ENCODE results near the gene C9.
"Not testable (repeated sequence)": the region's sequence is repeated elsewhere in the genome, so short reads cannot be mapped to it uniquely, and the experiment has no call there.

C9 gene

DNA sequence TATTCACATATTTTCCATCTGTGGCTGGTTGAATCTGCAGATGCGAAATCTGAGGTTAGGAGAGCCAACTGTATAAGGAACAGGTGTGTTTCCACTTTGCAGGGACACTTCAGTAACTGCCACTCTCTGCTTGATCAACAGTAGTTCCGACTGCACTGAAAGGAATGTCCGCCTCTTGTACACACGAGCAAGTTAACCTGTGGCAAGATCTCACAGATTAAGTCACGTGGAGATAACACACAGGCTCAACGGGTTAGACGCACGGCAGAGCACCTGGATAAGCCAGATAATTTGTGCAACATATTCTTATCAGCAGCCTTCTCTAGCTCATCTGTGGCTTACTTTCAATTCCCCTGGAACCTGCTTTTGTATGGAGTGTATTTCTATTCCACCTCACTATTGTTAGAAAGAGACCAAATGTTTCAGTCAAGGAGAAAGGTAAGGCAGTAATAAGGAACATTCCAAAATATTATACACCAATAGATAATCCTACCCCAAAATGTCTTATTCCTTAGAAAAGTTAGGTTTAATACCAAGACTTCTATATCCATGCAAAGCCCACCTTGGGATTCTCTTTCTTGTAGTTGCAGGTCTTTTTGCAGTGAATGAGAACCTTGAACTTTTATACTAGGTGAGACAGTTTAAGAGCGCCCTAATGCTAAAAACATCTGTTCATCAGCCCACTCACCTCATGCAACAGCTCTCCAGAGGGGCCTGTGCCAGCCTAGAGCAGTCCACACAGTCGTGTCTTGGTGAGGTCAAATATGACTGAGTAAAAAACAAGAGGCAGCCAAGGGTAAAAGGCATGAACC, 6.5 kb upstream of the C9 start:
- DNase-seq: no peak

DNA sequence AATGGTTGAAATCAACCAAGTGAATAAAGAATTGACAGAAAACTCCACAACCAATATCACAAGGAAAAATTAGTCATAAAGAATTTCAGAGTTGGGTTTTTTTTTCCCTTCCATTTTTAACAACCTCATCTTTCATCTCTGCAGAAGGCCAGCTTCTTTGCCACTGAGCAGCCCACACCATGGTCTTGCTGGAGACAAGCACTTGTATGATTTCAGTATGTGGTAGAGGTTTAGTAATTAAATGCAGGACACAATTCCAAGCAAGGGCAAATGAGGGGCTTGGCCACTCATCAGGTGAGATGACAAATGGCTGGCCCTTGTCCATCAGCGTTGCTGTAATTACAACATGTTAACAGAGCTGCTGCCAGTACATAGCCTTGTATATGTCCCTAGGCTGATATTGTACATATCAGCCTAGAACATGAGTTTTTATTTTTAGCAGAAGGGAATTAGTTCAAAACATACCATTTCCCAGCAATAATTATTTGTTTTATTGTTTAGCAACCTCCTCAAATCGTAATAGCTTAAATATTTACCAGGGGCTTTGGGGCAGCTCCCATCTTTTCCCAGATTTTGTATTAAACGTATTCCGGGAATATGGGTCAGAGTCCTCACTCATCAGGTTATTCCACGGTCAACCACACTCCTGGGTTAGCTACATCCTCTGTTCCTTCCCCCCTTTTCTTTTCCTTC, 5.0 kb upstream of the C9 start:
- no peak for DNase-seq

DNA sequence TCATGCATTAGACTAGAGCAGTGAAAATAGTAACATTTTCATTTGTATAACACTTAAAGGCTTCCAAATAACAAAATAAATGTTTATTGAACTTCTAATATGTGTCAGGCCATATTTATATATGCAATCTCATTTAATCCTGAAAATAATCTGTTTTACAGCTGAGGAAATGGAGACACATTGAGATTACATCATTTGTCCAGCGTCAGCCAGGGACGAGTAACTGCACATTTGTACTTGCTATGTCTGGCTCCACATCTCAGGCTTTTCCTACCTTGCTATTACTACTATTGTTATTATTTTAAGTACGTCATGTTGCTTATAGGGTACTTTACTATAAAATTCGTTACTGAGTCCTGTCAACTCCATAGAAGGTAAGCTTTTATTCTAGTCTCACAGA, 3.8 kb upstream of the C9 start:
- no peak for DNase-seq

DNA sequence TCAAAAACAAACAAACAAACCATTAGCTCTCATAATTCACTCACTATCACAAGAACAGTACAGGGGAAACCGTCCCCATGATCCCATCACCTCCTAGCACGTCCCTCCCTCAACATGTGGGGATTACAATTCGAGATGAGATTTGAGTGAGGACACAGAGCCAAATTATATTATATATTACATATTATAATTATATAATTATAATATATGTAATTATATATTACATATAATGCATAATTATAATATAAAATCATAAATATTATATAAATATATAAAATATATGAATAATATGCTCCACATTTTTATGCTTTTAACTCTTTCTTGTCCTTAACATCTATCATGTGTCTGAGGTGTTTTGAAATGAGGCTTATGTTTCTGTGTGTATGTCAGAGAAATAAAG, 3.4 kb upstream of the C9 start:
- DNase-seq: no peak

- no peak for DNase-seq
Observed at GRCh38 chr5:39363217-39363616, 1.1 kb downstream of the C9 start.

GRCh38 chr5:39362646-39363045, 1.6 kb downstream of the C9 start:
- DNase-seq: no peak

GRCh38 chr5:39361306-39361705, 3.0 kb downstream of the C9 start:
- no peak for DNase-seq

GRCh38 chr5:39360471-39361111, 3.7 kb downstream of the C9 start:
- no peak for DNase-seq

GRCh38 chr5:39356263-39356662, 8.0 kb downstream of the C9 start:
- no peak for DNase-seq

GRCh38 chr5:39355324-39355723, 9.0 kb downstream of the C9 start:
- no peak for DNase-seq

DNA sequence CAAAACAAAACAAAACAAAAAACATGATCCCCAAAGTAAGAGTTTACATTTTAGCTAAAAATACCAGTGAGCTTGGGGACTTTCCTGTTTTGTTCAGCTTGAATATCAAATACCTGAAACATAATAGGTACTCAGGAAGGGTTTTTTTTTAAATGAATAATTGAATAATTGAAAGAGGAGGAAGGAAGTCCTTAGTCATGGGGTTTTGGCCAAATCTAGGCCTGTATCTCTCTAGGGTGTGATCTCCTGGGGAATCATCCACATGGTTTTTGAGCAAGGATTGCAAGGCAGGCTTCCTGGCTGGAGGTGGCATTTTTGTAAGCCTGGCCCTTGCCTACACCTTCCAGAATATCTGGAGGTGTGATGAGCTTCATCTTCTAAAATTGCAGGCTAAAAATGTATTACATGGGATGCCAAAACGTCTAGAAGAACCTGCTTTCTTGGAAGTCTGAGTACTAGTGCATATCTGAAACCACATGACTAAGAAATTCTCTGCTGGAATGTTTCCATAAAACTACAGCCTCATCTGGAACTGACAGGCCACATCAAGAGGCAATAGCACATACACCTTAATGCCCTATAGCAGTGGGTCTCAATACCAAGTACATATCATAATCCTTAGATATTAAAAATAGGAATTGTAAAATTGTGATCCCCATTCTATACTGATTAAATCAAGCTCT, 10.4 kb downstream of the C9 start:
- no peak for DNase-seq

GRCh38 chr5:39352951-39353350, 11.3 kb downstream of the C9 start:
- no peak for DNase-seq

- DNase-seq: no peak
Observed at GRCh38 chr5:39352170-39352569, 12.1 kb downstream of the C9 start.

- no peak for DNase-seq
Observed at GRCh38 chr5:39349484-39349883, 14.8 kb downstream of the C9 start.

DNA sequence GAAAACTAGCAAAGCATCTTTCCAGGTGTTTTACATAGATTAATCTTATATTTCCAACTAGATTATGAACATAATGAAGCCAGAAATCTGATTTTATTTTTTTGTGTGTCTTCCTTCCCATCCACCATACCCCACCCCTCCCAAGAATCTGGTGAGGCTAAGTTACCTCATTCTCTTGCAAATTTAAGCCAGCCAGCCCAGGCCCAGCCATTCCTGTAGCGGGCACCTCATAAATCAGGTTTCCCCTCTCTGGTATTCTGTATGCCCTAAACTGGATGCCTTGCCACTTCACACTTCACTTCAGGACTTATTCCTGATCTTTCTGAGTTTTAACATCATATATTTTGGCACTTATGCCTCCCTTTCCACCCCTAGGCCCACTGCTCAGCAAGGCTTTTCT, 21.8 kb downstream of the C9 start:
- no peak for DNase-seq

GRCh38 chr5:39341896-39342295, 22.4 kb downstream of the C9 start:
- no peak for DNase-seq

- DNase-seq: no peak
Observed at GRCh38 chr5:39340506-39340905, 23.8 kb downstream of the C9 start.

GRCh38 chr5:39337252-39337915, 26.9 kb downstream of the C9 start:
- DNase-seq: no peak

DNA sequence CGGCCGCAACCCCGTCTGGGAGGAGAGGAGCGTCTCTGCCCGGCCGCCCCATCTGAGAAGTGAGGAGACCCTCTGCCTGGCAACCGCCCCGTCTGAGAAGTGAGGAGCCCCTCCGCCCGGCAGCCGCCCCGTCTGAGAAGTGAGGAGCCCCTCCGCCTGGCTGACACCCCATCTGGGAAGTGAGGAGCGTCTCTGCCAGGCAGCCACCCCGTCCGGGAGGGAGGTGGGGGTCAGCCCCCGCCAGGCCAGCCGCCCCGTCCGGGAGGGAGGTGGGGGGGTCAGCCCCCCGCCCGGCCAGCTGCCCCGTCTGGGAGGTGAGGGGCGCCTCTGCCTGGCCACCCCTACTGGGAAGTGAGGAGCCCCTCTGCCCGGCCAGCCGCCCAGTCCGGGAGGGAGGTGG, 30.0 kb downstream of the C9 start:
- DNase-seq: not testable (repeated sequence)

DNA sequence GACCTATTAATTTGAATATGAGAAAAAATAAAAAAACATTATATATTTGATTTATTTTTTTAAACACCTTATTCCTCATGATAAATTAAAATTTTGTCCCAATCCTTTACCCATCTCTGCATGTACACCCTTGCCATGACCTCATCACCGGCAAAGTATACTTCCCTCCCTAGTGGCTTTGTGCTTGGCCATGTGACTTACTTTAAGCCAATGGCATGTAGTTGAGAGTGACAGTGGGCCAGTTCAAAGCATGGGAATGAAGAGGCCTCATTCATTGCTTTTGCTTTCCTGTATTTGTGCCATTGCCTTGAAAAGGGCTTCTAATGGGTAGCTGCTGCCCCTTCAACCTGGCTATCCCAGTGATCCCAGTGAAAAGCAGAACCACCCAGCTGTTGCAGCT, 31.2 kb downstream of the C9 start:
- DNase-seq: no peak

- no peak for DNase-seq
Observed at GRCh38 chr5:39331861-39332381, 32.4 kb downstream of the C9 start.

DNA sequence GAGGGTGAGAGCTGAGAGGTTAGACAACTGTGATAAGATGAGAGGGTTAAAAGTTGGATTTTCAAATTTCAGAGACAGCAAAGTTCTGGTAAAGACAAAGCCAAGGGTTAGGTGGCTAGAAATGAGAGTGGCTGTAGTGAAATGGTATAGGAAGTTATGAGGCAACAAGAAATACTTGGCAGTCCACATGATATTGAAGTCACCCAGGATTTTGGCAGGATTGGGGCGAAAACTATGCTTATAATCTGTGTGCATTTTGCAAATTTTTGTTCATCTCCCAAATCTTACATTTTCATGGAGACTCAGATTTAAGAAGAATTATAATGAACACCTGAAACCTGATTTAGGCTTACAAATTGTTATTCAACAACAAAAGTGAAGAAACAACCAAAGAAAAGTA, 35.6 kb downstream of the C9 start:
- DNase-seq: no peak

DNA sequence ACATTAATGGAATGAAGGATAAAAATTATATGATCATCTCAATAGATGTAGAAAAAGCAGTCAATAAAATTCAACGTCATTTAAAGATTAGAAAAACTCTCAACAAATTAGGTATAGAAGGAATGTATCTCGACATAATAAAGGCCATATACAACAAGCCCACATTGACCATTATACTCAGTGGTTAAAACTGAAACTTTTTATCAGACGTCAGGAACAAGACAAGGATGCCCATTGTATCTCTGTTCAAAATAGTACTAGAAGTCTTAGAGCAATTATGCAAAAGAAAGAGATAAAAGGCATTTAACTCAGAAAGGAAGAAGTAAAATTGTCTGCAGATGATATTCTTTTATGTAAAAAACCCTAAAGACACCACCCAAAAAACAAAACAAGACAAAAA, 40.8 kb downstream of the C9 start:
- DNase-seq: no peak
